Lower lobe of right lung (tissue), 2 donors: ENCODE results near the gene VSTM4. TPM values are rescaled to one million over a fixed set of nuclear protein-coding genes. Genes with fewer than 3 reads are reported as not detected.

Experiments
- ATAC-seq, 2 donors: fragments of 200-7000 bp; cut with Tn5 transposase; one replicate each; pipeline ENCODE4 v1.9.1; 2020 to 2022; ENCODE audit warnings: mild to moderate bottlenecking in 2 of 2, moderate library complexity in 2 of 2
- DNase-seq: peaks from one replicate; pipeline ENCODE4 v3.0.0-alpha.2; 2020
- H3K27ac ChIP-seq: fragments of 200-600 bp; one replicate; pipeline ENCODE4 v1.8.0; 2022
- H3K27me3 ChIP-seq: fragments of 200-600 bp; one replicate; pipeline ENCODE4 v1.8.0; 2022; ENCODE audit warnings: low read depth
- H3K36me3 ChIP-seq: fragments of 200-600 bp; one replicate; pipeline ENCODE4 v1.8.0; 2022; ENCODE audit warnings: mild to moderate bottlenecking
- H3K4me1 ChIP-seq: fragments of 200-600 bp; one replicate; pipeline ENCODE4 v1.8.0; 2022
- H3K4me3 ChIP-seq: fragments of 200-600 bp; one replicate; pipeline ENCODE4 v1.8.0; 2022; ENCODE audit warnings: mild to moderate bottlenecking
- H3K9me3 ChIP-seq: fragments of 200-600 bp; one replicate; pipeline ENCODE4 v1.8.0; 2022
- intact Hi-C: fragments of 100-400 bp; cut with DNase I; formaldehyde crosslinking; loops from one replicate; pipeline ENCODE4 v1.11.0; 2022
- total RNA-seq: library from RNA; stranded (reverse); fragmentation: NEBNext Ultra II Directional; extraction: Animal tissue kit (Norgen Biotek cat#: 25700); gene quantifications from one replicate; pipeline ENCODE4 v1.2.1, GENCODE V29; 2021
- TF ChIP-seq, protein P1 (sequence below): fragments of 200-600 bp; IDR thresholded peaks from one replicate; pipeline ENCODE4 v1.8.0; 2022; ENCODE audit warnings: antibody characterized with exemption, mild to moderate bottlenecking
- donor health status: DM: no; HTN: yes; CAD: no; lungs with severe emphysema.

The VSTM4 gene
- total RNA-seq, 1 donor from 2014 or later: 18.7 TPM

DNA sequence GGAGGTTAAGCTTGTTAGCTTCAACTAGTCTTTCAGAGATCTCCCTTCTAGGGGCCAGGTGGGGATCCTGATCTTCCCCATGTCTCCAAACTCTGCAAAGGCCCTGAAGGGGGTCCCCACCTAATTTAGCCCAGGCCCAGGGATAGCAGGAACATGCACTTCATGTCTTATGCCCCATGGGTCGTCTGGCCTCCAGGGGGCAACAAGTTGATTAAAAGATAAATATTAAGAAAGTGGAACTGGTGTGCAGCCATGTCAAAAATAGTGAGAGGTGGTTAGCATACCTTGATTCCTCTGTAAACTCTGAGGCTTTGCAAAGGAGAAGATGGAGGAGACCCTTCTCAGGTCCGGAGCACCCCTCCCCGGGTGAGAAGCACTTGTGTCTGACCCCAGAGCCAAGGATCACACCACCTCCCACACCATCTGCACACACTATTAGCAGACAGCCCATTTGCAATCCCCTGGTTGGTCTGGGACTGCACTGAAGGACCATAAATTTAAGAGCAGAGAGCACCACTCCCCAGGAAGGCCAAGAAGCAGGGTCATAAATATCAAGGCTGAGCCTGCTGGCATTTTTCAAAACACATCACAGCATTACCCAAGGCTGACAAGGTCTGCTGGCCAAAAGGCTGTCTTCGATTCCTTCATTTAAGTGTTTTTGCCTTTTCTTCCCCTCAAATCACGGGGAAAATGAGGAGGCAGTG, 131.5 kb downstream of the VSTM4 start:
- DNase-seq (no peak), ATAC-seq (no peak)
- Histone ChIP-seq H3K9me3 (no peaks in the 10 kb centered on the region), H3K27ac (no peak overlapping the region), H3K4me3 (no peak overlapping the region), H3K36me3 (no peaks in the 10 kb centered on the region), H3K27me3 (no peaks in the 10 kb centered on the region), H3K4me1 (peaks cover 11% of the 10 kb centered on the region)
- TF ChIP-seq, protein P1, sequence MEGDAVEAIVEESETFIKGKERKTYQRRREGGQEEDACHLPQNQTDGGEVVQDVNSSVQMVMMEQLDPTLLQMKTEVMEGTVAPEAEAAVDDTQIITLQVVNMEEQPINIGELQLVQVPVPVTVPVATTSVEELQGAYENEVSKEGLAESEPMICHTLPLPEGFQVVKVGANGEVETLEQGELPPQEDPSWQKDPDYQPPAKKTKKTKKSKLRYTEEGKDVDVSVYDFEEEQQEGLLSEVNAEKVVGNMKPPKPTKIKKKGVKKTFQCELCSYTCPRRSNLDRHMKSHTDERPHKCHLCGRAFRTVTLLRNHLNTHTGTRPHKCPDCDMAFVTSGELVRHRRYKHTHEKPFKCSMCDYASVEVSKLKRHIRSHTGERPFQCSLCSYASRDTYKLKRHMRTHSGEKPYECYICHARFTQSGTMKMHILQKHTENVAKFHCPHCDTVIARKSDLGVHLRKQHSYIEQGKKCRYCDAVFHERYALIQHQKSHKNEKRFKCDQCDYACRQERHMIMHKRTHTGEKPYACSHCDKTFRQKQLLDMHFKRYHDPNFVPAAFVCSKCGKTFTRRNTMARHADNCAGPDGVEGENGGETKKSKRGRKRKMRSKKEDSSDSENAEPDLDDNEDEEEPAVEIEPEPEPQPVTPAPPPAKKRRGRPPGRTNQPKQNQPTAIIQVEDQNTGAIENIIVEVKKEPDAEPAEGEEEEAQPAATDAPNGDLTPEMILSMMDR: no peak
- intact Hi-C loops: no loop called here

DNA sequence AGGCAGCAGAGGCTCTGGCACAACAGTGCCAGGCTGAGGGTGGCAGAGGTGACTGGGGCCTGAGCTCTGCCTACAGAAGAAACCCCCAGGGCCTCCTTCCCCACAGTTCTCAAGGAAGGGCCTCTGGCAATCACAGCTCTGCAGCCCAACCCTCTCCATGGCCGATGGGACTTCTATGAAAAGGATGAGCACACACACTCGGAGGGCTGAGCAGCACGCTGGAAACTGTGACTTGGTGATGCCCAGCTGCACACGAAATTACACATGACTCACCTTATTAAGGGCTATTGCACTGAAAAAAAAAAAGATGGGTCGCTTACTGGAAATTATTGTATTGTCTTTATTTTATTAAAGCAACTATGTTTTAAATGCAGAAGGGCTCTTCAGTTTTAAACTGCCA, 132.7 kb downstream of the VSTM4 start:
- intact Hi-C loops: no loop called here
- TF ChIP-seq, protein P1: no peak
- ATAC-seq: no peak

DNA sequence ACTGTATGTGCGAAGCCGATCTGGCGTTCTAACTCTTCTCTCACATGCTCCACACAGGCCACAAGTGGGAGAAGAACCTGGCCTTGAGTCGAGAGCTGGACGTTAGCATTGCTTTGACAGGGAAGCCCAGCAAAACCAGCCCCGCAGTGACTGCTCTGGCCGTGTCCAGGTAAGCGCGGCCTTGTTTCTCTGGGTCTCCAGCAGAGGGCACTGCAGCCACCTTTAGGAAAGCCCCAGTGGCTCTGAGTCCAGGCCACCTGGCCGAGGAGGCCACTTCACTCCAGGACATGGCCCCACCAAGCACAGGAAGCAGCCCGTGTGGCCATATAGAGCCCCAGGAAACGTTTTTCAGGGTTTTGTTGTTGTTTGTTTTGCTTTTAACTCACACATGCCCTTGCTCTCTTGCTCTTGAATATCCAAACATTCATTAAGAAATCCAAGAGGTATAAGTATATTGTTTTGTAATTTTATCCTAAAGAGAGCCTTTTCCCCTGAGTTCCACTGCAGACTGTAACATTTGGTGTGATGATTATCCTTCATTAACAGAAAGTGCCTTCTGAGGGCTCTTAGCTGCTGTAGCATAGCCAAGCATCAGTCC, 133.9 kb downstream of the VSTM4 start:
- Histone ChIP-seq H3K27ac (no peak overlapping the region), H3K27me3 (no peaks in the 10 kb centered on the region), H3K36me3 (no peaks in the 10 kb centered on the region), H3K4me1 (peaks cover 11% of the 10 kb centered on the region), H3K4me3 (no peak overlapping the region), H3K9me3 (no peaks in the 10 kb centered on the region)
- TF ChIP-seq, protein P1: peak; percentile 78
- intact Hi-C loops: no loop called here
- peak; percentile 76 for DNase-seq
- ATAC-seq: peak; percentile 83 to 87

More for the DNA sequence above, 132.7 kb downstream of the VSTM4 start:
- Histone ChIP-seq H3K27ac (no peak overlapping the region), H3K4me1 (peaks cover 11% of the 10 kb centered on the region), H3K36me3 (no peaks in the 10 kb centered on the region), H3K4me3 (no peak overlapping the region), H3K9me3 (no peaks in the 10 kb centered on the region), H3K27me3 (no peaks in the 10 kb centered on the region)
- no peak for DNase-seq

DNA sequence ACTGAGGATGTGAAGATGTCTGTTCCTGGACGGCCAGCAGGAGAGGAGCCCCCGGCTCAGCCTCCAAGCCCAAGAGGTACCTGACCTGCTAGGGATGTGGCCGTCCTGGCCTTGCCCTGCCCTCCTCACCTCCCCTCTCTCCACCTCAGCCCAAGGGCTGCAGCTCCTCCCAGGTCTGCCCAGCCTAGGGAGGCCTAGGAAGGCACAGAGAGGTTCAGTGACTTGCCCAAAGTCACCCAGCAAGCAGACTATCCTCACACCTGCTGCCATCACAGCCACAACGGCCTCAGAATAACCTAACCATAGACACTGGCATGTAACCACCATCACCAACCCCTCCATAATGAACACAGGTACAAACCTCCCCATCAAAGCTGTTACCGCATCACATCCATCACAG, 137.0 kb downstream of the VSTM4 start:
- Histone ChIP-seq H3K27ac (no peak overlapping the region), H3K9me3 (no peaks in the 10 kb centered on the region), H3K27me3 (no peaks in the 10 kb centered on the region), H3K4me3 (no peak overlapping the region), H3K4me1 (peaks cover 11% of the 10 kb centered on the region), H3K36me3 (no peaks in the 10 kb centered on the region)
- ATAC-seq: no peak
- intact Hi-C loops: no loop called here
- no peak for DNase-seq
- TF ChIP-seq, protein P1: no peak

DNA sequence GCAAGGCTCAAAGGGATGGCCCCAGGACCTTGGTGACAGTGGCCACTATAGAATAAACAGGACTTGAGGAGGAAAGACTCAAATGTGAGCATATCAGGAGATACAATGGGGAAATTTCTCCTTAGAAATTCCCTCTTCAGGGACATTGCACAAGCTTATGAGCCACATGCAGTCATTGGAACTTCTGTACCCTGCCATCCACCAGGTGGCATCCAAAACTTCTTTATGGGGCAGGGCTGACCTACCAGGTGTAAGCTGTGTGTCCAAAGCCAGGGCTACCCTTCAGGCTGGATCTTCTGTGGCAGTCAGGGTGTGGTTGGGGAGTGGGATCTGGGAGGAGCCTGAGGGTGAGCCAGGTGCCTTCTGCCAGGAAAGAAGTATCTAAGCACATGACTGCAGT, 139.1 kb downstream of the VSTM4 start:
- TF ChIP-seq, protein P1: peak; percentile 26
- H3K27ac ChIP-seq: no peak overlapping the region
- H3K4me1 ChIP-seq: peaks cover 5% of the 10 kb centered on the region
- no peaks in the 10 kb centered on the region for H3K27me3 ChIP-seq
- intact Hi-C loops: no loop called here
- DNase-seq: no peak
- H3K36me3 ChIP-seq: peaks cover 4% of the 10 kb centered on the region
- no peaks in the 10 kb centered on the region for H3K9me3 ChIP-seq
- H3K4me3 ChIP-seq: no peak overlapping the region
- ATAC-seq: peak in 1 of 2 donors; percentile 48
